Activated T-helper 2 cell treated with anti-CD3 and anti-CD28 coated beads, Interferon-gamma antibody, Interleukin-2, Interleukin-4, amounts not matched to agents 10 μg/mL and 5 μg/mL and 100 μg/mL, durations not matched to agents 14 hours and 24 hours and 36 hours (primary cell): ENCODE data around the gene TMEM63C. TPM values are rescaled to one million over a fixed set of nuclear protein-coding genes. Genes with fewer than 3 reads are reported as not detected.
A peak's percentile ranks its signal among the peaks of the same experiment; 100 is the strongest.

Experiments
- DNase-seq: peaks from one replicate; pipeline ENCODE4 v3.0.0; 2021; ENCODE audit warnings: low spot score
- H3K27ac Mint-ChIP-seq: one replicate; pipeline ENCODE4 v1.8.0; 2021; ENCODE audit warnings: mixed read lengths
- H3K27me3 Mint-ChIP-seq: one replicate; pipeline ENCODE4 v1.8.0; 2021; ENCODE audit warnings: low read depth, mixed read lengths
- H3K36me3 Mint-ChIP-seq: one replicate; pipeline ENCODE4 v1.8.0; 2021; ENCODE audit warnings: low read depth, mixed read lengths
- H3K4me1 Mint-ChIP-seq: one replicate; pipeline ENCODE4 v1.8.0; 2021; ENCODE audit warnings: low read depth, mixed read lengths
- H3K4me3 Mint-ChIP-seq: one replicate; pipeline ENCODE4 v1.8.0; 2021; ENCODE audit warnings: low read depth, mild to moderate bottlenecking, moderate library complexity, mixed read lengths
- H3K9me3 Mint-ChIP-seq: one replicate; pipeline ENCODE4 v1.8.0; 2021; ENCODE audit warnings: mixed read lengths
- intact Hi-C: fragments of 100-400 bp; cut with micrococcal nuclease; formaldehyde crosslinking; loops from one replicate; pipeline ENCODE4 v1.15.1; 2023
- total RNA-seq: library from RNA; stranded (reverse); gene quantifications from 2 replicates; pipeline ENCODE4 v1.2.3, GENCODE V29; 2022

Gene TMEM63C
- total RNA-seq, 1 donor from 2014 or later = 1.0 TPM

GRCh38 chr14:77206877-77207389 is 25.3 kb downstream of the TMEM63C start:
- Mint-ChIP-seq H3K36me3 (no peaks in the 10 kb centered on the region), H3K27me3 (no peaks in the 10 kb centered on the region), H3K4me1 (no peaks in the 10 kb centered on the region), H3K9me3 (no peaks in the 10 kb centered on the region), H3K27ac (no peak overlapping the region), H3K4me3 (no peak overlapping the region)
- intact Hi-C loops = no loop called here
- DNase-seq = no peak

- Mint-ChIP-seq H3K9me3 (no peaks in the 10 kb centered on the region), H3K27ac (no peak overlapping the region), H3K4me3 (no peak overlapping the region), H3K36me3 (no peaks in the 10 kb centered on the region), H3K4me1 (no peaks in the 10 kb centered on the region), H3K27me3 (no peaks in the 10 kb centered on the region)
- intact Hi-C loops = no loop called here
- peak; percentile 38 for DNase-seq
Observed at GRCh38 chr14:77208291-77208978, 26.8 kb downstream of the TMEM63C start.

- H3K4me1 Mint-ChIP-seq = no peaks in the 10 kb centered on the region
- intact Hi-C loops = no loop called here
- no peak overlapping the region for H3K27ac Mint-ChIP-seq
- H3K27me3 Mint-ChIP-seq = no peaks in the 10 kb centered on the region
- H3K4me3 Mint-ChIP-seq = no peak overlapping the region
- H3K9me3 Mint-ChIP-seq = no peaks in the 10 kb centered on the region
- H3K36me3 Mint-ChIP-seq = no peaks in the 10 kb centered on the region
- no peak for DNase-seq
Observed at GRCh38 chr14:77208979-77209318, 27.4 kb downstream of the TMEM63C start.

DNA sequence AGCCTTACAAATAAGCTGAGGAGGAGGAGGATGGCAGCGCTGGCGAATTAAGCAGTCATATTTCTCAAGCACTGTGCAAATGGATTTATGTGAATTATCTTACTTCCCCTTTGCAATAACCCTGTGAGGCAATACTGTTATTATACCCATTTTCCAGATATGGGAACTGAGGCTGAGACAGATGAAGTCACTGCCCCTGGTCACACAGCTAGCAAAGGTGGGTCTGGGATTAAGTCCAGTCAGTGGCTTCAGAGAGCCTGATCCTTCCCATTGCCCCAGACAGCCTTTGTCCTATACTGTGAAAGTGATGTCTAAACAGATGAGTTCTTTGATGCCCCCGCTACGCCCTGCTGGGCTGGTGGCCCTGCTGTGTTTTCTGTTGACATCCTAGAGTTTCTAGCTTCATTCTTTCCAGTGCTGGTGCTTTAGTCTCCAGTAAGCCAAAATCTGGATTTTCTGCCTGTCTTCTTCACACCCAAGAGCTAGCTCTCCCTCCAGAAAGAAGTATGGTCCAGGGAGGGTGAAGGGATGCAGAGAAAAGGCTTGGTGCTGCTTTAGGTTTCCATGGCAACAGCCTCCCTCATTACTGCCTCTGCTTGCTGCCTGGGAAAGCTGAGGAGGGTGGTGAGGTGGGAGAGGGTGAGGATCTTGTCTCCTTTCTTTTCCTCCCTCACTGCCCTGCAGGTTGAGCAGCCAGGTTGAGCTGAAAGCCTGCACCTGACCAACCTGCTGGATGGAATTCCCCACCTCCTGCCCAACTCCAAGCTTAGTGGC is 30.7 kb downstream of the TMEM63C start:
- H3K4me3 Mint-ChIP-seq = no peak overlapping the region
- peaks cover 3% of the 10 kb centered on the region for H3K27me3 Mint-ChIP-seq
- no peak for DNase-seq
- no peak overlapping the region for H3K27ac Mint-ChIP-seq
- H3K4me1 Mint-ChIP-seq = no peaks in the 10 kb centered on the region
- H3K36me3 Mint-ChIP-seq = no peaks in the 10 kb centered on the region
- no peaks in the 10 kb centered on the region for H3K9me3 Mint-ChIP-seq
- intact Hi-C loops = loop anchor here (2.0 kb wide), 1 partner anchor 59 kb away; no protein-coding TSS in a partner anchor

DNA sequence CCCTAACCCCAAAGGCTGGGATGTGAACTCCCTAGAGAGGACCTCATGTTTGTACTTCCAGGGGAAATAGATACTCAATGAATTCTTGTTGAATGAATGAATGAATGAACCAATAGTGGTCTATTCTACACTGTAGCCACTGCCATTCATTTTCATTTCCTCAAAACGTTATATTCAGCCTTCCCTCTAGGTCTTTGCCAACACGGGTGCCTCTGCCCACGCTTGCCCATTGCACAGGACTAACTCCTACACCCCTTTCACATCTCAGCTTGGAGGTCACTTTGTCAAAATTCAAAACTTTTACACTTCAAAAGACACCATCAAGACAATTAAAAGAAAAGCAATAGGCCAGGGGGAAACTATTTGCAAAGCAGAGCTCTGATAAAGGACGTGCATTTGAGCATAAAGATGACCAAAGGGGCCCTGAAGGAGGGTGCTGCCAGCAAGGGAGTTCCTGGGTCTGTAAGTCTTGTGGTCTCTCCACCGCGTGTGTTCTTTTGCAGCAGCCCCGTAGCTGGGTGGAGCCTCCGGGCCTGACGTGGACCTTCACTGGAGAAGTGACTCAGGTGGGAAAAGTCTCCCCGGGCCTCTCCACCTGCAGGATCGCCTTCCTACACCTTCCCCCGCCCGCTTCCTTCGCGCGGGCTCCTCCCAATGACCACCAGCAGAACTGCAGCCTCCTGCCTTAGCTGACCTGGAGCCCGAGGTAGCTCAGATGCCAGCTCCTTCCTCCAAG is 31.5 kb downstream of the TMEM63C start:
- no peaks in the 10 kb centered on the region for H3K36me3 Mint-ChIP-seq
- H3K27ac Mint-ChIP-seq = no peak overlapping the region
- intact Hi-C loops = loop anchor here (2.0 kb wide), 1 partner anchor 60 kb away; no protein-coding TSS in a partner anchor
- no peak overlapping the region for H3K4me3 Mint-ChIP-seq
- peaks cover 3% of the 10 kb centered on the region for H3K27me3 Mint-ChIP-seq
- H3K4me1 Mint-ChIP-seq = no peaks in the 10 kb centered on the region
- no peaks in the 10 kb centered on the region for H3K9me3 Mint-ChIP-seq
- DNase-seq = peak; percentile 13

DNA sequence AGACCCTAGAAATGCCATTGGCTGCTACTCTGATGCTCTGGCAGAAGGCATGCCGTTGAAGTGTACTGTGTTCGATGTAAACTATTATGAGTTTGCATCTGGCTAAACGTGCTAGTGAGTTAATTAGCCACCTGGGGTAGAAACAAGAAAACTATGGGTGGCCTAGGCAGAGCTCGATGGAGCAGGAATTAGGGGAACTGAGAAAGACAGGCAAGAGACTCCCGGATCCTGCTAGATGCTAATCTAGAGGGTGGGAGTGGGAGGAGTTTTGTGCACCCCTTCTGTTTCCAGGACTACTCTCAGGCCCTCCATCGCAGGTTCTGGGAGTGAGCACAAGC is 32.0 kb downstream of the TMEM63C start:
- peaks cover 3% of the 10 kb centered on the region for H3K27me3 Mint-ChIP-seq
- intact Hi-C loops = loop anchor here (2.0 kb wide), 1 partner anchor 61 kb away; no protein-coding TSS in a partner anchor
- H3K4me1 Mint-ChIP-seq = no peaks in the 10 kb centered on the region
- no peaks in the 10 kb centered on the region for H3K36me3 Mint-ChIP-seq
- DNase-seq = no peak
- no peaks in the 10 kb centered on the region for H3K9me3 Mint-ChIP-seq
- no peak overlapping the region for H3K27ac Mint-ChIP-seq
- H3K4me3 Mint-ChIP-seq = no peak overlapping the region

DNA sequence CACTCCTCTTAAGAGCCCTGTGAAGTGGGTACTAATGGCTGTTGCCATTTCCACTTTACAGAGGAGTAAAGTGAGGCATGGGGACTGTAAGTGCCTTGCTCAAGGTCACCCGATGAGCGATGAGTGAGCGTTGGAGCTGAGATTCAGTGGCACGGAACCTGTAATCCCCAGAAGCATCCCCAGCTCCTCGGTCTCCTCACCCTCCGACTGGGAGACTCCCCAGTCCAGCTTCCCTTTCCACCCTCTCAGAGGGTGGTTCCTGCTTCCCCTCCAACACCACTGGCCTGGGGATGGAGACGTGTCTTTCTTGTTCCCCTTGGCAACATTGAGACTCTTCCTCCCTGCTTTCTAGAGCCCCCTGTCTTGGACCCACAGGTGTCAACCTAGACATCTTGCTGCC is 32.6 kb downstream of the TMEM63C start:
- Mint-ChIP-seq H3K36me3 (no peaks in the 10 kb centered on the region), H3K27ac (no peak overlapping the region), H3K27me3 (peaks cover 3% of the 10 kb centered on the region), H3K4me1 (no peaks in the 10 kb centered on the region), H3K4me3 (no peak overlapping the region), H3K9me3 (no peaks in the 10 kb centered on the region)
- intact Hi-C loops = no loop called here
- no peak for DNase-seq

DNA sequence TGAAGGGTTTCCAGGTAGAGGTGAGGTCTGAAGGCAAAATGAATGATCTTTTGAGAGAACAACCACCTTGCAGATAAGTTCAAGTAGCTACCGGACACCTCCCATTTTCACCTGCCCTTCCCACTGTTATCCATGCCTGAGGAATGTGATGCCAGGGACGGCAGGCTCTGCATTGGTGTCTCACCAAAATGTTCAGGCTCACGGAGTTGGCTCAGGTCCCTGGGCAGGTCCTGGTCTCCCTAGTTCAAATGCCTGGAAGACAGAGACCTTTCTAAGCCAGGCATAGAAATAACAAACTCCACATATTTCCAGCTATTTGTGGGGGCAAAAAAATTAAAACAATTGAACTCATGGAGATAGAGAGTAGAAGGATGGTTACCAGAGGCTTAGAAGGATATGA is 36.0 kb downstream of the TMEM63C start:
- no peak overlapping the region for H3K4me3 Mint-ChIP-seq
- H3K36me3 Mint-ChIP-seq = no peaks in the 10 kb centered on the region
- H3K27me3 Mint-ChIP-seq = peaks cover 3% of the 10 kb centered on the region
- peaks cover 5% of the 10 kb centered on the region for H3K9me3 Mint-ChIP-seq
- no peak for DNase-seq
- intact Hi-C loops = no loop called here
- no peak overlapping the region for H3K27ac Mint-ChIP-seq
- H3K4me1 Mint-ChIP-seq = no peaks in the 10 kb centered on the region

DNA sequence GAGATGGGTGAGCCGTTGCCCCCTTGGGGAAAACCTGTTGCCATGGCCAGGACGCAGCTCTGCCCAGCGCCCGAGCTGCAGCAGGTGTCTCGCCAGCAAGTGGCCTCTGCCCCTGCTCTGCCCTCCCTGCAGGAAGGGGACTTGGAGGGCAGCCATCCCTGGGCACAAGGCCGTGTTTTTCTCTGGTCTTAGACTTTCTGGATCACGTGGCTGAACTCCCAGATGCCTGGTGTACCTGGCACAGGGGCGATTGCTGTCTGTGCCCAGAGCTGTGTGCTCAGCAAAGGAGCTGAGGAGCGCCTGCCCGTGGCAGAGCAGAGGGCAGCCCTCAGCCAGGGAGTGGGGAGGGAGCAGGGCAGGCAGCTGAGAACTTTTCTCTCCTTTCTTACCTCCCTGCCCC is 38.0 kb downstream of the TMEM63C start:
- Mint-ChIP-seq H3K4me1 (no peaks in the 10 kb centered on the region), H3K27me3 (peaks cover 3% of the 10 kb centered on the region), H3K36me3 (no peaks in the 10 kb centered on the region), H3K9me3 (peaks cover 5% of the 10 kb centered on the region), H3K4me3 (no peak overlapping the region), H3K27ac (no peak overlapping the region)
- no peak for DNase-seq
- intact Hi-C loops = no loop called here

DNA sequence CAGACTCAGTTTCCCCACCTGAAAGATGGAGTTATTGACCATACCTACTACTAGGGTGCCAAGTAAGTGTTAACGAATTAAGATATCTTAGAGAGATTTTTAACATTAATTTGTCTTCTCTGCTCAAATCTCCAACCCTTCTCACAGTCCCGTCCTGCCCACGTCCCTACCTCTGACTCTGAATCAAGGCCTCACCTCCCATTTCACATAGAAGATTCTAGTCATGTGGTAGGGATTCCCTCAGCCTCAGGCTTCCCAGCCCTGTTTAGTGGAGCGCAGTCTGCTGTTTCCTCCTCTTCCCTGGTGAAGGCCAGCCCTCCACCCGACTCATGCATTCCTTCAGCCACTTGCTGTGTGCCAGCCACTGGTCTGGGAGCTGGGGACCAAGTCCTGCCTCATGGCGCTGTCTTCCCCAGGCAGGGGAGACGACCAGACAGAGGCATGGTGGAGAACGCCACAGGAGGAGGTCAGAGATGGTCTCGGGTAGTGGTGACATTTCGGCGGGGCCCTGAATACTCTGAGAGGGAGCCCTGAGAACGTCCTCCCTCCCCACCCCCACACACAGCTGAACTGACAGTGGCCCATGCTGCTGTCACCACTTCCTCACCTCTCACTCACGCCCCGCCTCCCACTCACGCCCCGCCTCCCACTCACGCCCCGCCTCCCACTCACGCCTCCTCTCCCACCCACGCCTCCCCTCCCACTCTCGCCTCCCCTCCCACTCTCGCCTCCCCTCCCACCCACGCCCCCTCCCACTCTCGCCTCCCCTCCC is 38.8 kb downstream of the TMEM63C start:
- H3K9me3 Mint-ChIP-seq = peaks cover 5% of the 10 kb centered on the region
- DNase-seq = no peak
- no peaks in the 10 kb centered on the region for H3K4me1 Mint-ChIP-seq
- intact Hi-C loops = no loop called here
- H3K4me3 Mint-ChIP-seq = no peak overlapping the region
- H3K36me3 Mint-ChIP-seq = no peaks in the 10 kb centered on the region
- no peak overlapping the region for H3K27ac Mint-ChIP-seq
- H3K27me3 Mint-ChIP-seq = peaks cover 3% of the 10 kb centered on the region

GRCh38 chr14:77221241-77221871 is 39.8 kb downstream of the TMEM63C start:
- no peak for DNase-seq
- Mint-ChIP-seq H3K27ac (peak overlapping the region; percentile 36), H3K36me3 (no peaks in the 10 kb centered on the region), H3K4me3 (no peak overlapping the region), H3K27me3 (peaks cover 3% of the 10 kb centered on the region), H3K9me3 (peaks cover 5% of the 10 kb centered on the region), H3K4me1 (no peaks in the 10 kb centered on the region)
- intact Hi-C loops = no loop called here
